GM18502 (cell line): Measurements from ENCODE around the gene PTPRA.
"Not testable (repeated sequence)": the region's sequence is repeated elsewhere in the genome, so short reads cannot be mapped to it uniquely, and the experiment has no call there.

Experiments used
- ATAC-seq: cut with Tn5 transposase; IDR thresholded peaks from one replicate; pipeline ENCODE4 v1.9.1; 2021; ENCODE audit warnings: mild to moderate bottlenecking; ENCODE audit not compliant: unreplicated experiment, poor library complexity

The PTPRA gene

GRCh38 chr20:2887715-2888114 lies 14.4 kb downstream of the PTPRA start:
- no peak for ATAC-seq

DNA sequence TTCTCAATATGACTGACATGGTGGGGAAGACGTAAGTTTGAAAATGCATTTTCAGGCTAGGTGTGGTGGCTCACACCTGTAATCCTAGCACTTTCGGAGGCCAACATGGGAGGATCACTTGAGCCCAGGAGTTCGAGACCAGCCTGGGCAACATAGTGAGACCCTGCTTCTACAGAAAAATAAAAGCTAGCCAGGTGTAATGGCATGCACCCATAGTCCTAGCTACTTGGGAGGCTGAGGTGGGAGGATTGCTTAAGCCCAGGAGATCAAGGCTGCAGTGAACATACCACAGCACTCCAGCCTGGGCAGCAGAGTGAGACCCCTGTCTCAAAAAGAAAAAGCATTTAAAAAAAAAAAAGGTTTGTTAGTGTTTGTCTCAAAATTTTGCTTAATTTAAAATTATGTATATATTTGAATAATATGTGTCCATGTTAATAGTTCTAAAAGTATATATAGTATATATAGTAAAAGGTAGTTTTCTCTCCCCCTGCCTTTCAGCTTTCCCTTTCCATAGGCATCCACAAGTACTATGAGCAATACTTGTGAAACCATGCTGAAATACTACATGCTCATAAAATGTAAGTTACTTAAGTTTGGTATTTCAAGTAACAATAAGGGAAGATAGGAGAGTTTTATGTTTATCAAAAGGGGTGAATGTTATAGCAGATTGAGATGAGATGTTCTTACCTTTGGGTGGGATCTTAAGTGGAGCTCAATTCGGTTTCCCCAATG lies 15.1 kb downstream of the PTPRA start:
- ATAC-seq, result no peak

DNA sequence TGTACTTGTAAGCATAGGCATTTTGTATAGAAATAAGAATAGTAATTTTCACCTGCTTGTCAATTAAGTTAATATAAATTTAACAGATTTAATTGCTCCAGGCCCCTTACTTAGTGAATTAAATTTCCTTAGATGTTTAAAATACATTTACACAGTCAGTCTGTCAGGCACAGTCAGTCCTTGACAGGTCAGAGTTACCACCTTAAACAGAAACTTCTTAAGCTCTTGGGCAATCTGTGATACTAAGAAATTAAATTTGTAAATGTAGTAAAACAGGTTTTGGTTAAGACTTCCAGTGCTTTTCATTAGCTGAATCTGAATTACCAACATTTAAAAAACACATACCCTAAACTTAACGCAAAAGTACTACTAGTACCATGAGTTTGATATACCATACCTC lies 15.9 kb downstream of the PTPRA start:
- no peak for ATAC-seq

GRCh38 chr20:2889797-2890196 lies 16.5 kb downstream of the PTPRA start:
- no peak for ATAC-seq

- ATAC-seq, result no peak
Measured at GRCh38 chr20:2890742-2891141, 17.5 kb downstream of the PTPRA start.

DNA sequence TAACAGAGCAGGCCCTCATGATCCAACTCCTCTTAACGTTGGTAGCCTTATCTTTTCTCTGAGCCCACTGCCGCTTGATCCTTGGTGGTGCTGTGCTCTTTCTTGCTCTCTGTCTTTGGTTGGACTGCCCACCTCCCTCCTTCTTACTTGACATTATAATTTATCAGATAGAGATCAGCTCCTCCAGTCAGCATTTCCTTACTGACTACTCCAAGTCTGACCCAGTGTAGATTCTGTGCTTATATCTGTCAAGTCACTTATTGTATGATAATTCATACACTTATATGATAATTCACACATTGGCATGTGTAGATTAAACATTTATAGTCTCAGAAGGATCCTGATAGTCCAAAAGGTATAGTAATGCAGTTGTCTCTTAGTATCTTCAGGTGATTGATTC lies 18.1 kb downstream of the PTPRA start:
- ATAC-seq, result no peak

GRCh38 chr20:2892376-2892775 lies 19.1 kb downstream of the PTPRA start:
- no peak for ATAC-seq

- no peak for ATAC-seq
Measured at GRCh38 chr20:2894221-2894620, 20.9 kb downstream of the PTPRA start.

DNA sequence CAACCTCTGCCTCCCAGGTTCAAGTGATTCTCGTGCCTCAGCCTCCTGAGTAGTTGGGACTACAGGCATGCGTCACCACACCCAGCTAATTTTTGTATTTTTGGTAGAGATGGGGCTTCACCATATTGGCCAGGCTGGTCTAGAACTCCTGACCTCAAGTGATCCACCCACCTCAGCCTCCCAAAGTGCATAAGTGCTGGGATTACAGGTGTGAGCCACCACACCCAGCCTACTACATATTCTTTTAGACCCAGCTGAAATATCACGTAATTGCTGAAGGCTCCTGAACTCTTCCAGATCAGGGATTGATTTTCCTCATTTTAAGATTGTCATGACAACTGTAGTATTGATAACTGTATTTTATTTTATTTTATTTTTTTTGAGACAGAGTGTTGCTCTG lies 21.9 kb downstream of the PTPRA start:
- not testable (repeated sequence) for ATAC-seq

DNA sequence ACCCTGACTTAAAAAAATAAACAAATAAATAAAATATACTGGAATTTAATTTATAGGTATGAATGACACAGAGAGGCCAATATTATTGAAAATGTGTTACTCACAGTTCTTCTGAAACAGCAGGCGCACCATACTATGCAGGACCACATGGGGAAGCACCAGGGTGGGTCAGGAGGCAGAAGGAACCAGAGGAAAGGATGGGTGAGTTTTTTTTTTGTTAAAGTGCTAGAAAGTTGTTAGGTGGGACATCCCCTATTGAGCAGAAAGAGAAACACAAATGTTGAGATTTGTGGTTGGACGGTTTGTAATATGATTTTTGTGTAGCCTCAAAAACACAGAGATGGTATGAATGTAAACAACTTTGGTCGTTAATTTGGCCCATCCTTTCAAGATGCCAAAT lies 26.0 kb downstream of the PTPRA start:
- ATAC-seq, result no peak

- ATAC-seq, result no peak
Measured at GRCh38 chr20:2900845-2901592, 27.7 kb downstream of the PTPRA start.

- ATAC-seq, result no peak
Measured at GRCh38 chr20:2902291-2902690, 29.0 kb downstream of the PTPRA start.

DNA sequence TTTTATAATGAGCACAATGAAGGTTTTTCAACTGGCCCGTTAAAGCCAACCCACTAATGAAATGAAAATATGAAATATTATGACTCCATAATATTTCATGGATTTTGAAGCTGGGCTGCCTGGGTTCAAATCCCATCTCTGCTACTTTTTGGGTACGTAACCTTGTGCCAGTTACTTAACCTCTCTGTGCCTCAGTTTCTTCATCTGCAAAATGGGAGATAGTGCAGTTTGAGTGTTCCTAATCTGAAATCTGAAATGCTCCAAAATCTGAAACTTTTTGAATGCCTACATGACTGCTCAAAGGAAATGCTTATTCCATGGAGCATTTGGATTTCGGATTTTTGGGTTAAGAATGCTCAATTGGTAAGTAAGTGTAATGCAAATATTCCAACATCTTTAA lies 29.5 kb downstream of the PTPRA start:
- ATAC-seq, result no peak

- no peak for ATAC-seq
Measured at GRCh38 chr20:2903686-2904085, 30.4 kb downstream of the PTPRA start.

- ATAC-seq, result no peak
Measured at GRCh38 chr20:2907519-2907918, 34.2 kb downstream of the PTPRA start.

- ATAC-seq, result no peak
Measured at GRCh38 chr20:2909953-2910352, 36.7 kb downstream of the PTPRA start.

- no peak for ATAC-seq
Measured at GRCh38 chr20:2911200-2911599, 37.9 kb downstream of the PTPRA start.

GRCh38 chr20:2914160-2914559 lies 40.9 kb downstream of the PTPRA start:
- no peak for ATAC-seq

DNA sequence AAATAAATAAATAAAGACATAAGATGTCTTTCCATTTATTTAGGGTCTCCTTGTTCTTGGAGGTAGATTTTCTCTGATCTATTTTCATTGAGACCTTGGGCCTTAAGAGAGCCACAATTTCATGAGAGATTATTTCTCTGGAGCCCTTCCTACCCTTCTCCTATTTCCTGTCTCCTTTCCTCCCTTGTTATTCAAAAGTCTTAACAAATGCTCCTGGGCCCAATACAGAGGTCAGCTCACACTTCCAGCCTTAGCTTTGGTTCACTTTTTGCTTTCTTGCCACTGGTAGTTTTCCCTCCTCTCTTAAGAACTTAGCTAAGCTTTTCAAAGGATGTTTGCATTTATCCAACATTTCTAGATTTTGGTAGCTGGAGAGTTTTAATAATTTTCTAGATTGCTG lies 44.0 kb downstream of the PTPRA start:
- ATAC-seq, result no peak

DNA sequence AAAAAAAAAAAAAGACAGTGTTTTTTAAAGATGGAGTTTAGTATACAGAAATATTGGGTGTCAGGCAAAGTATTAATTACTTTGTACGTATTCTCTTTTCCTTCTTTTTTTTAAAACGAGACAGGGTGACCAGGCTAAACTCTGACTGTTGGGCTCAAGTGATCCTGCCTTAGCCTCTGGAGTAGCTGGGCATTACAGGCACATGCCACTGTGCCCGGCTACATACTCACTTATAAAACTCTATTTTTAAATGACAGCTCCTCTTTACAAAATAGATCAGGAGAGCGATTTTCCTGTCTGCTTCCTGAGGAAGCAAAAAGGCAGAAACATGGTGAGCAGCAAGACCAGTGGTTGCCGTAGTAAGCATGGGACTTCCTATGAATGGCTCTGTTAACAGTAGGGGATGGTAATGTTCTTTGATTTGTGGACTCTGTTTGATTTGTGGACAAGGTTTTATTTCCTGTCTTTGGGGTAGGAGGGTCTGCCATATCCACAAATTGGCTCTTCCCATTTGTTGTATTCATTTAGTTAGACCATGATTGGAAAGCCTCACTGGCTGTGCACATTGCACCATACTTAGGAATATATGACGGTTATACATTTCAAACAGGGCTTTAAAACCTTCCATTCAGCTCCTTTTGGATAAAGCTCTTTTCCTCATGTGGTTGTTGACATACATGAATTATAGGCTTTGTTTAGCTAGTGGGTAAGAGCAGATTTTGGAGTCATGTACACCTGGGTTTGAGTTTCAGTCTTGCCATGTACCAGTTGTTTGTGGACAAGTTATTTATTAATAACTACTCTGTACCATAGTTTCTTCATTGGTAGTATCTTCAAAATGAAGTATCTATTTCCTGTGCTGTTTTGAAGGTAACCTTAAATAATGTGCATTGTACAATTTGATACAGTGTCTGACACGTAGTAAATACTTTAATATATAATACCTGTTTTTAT lies 45.1 kb downstream of the PTPRA start:
- no peak for ATAC-seq
